Measurements from ENCODE around the gene DYNC1LI1. TPM values are rescaled to one million over a fixed set of nuclear protein-coding genes. Genes with fewer than 3 reads are reported as not detected.

DYNC1LI1 gene
- total RNA-seq, 1 experiment from 2014 or later: 56.2 TPM

DNA sequence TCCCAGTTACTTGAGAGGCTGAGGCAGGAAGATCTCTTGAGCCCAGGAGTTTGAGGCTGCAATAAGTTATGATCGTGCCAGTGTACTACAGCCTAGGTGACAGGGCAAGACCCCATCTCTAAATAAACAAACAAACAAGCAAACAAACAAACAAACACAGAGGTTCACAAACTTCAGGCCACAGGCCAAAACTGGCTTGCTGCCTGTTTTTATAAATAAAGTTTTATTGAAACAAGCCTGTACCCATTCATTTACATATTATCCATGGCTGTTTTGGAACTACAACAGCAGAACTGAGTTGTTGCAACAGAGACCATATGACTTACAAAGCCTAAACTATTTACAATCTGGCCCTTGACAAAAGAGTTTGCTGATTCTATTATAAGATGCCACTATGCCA lies 6.5 kb downstream of the DYNC1LI1 start:
- Histone ChIP-seq H4K20me1 (ENCODE audit: control insufficient read depth, insufficient read depth, insufficient read length) (peaks cover 2% of the 10 kb centered on the region), H2BK120ac (ENCODE audit: low read depth, low read length, poor library complexity, severe bottlenecking) (no peak overlapping the region), H3K18ac (ENCODE audit: insufficient read length, low read depth, low read length) (no peak overlapping the region), H2BK20ac (ENCODE audit: low read depth, low read length, poor library complexity, severe bottlenecking) (no peak overlapping the region), H2AFZ (ENCODE audit: low read length) (no peak overlapping the region), H3K79me2 (ENCODE audit: insufficient read depth, low read length) (peaks cover 23% of the 10 kb centered on the region; the same call in 1 of the 2 replicates), H2BK15ac (ENCODE audit: low read depth, low read length) (no peak overlapping the region), H3K79me1 (ENCODE audit: insufficient read depth, low read depth, low read length, poor library complexity, severe bottlenecking) (peaks cover 2% of the 10 kb centered on the region), H3K4me2 (ENCODE audit: insufficient read depth, insufficient read length, low read length) (no peak overlapping the region), H3K4me1 (ENCODE audit: insufficient read depth, low read length) (no peaks in the 10 kb centered on the region), H2AK5ac (ENCODE audit: insufficient read length, low read length) (no peak overlapping the region), H3K4ac (ENCODE audit: low read depth, low read length) (no peak overlapping the region), H3K27me3 (ENCODE audit: insufficient read depth, low read length) (no peaks in the 10 kb centered on the region), H3T11ph (ENCODE audit: low read length) (no peak overlapping the region), H3K23me2 (ENCODE audit: insufficient read length, low read depth, low read length, poor library complexity, severe bottlenecking) (no peaks in the 10 kb centered on the region), H2BK12ac (ENCODE audit: insufficient read length, low read depth, low read length) (no peak overlapping the region), H3K27ac (ENCODE audit: insufficient read length, low read depth, low read length) (no peak overlapping the region), H3K9ac (ENCODE audit: extremely low read depth, insufficient read length, low read length) (no peak overlapping the region), H3K9me3 (ENCODE audit: control insufficient read depth, low read depth, low read length) (no peaks in the 10 kb centered on the region), H3K23ac (ENCODE audit: insufficient read length, low read depth, low read length) (no peak overlapping the region), H3K56ac (ENCODE audit: insufficient read length, low read depth, low read length) (no peak overlapping the region), H3K14ac (ENCODE audit: insufficient read depth, low read length) (no peak overlapping the region), H4K8ac (replicated peaks; ENCODE audit: insufficient read length, low read depth, low read length) (no peak overlapping the region), H2BK5ac (ENCODE audit: insufficient read length, low read length) (no peak overlapping the region), H4K91ac (ENCODE audit: insufficient read length, low read depth, low read length) (no peak overlapping the region), H4K5ac (ENCODE audit: insufficient read length, low read depth, low read length) (no peak overlapping the region)
- Mint-ChIP-seq H3K4me1 (peaks cover 11 to 12% of the 10 kb centered on the region in 2 experiments), H3K4me3 (no peak overlapping the region), H3K27me3 (ENCODE audit: low read depth) (no peaks in the 10 kb centered on the region), H3K9me3 (no peaks in the 10 kb centered on the region), H3K36me3 (ENCODE audit: insufficient read depth in 1 of 3, low read depth in 3 of 3) (peaks cover 12 to 30% (median 21%) of the 10 kb centered on the region in 3 experiments), H3K27ac (no peak overlapping the region)
- TF ChIP-seq CTCF (conservative IDR thresholded peaks at IDR 0.05): no peak
- no peak for DNase-seq
- no CpG with 5 or more reads among the region's 1 CpG for WGBS (ENCODE audit: extremely low coverage, insufficient read length, low lambda C conversion rate)

Measured in H9 (cell line).